C4-2B (cell line): ENCODE measurements around the gene USH2A.

ENCODE experiments used
- H3K27ac ChIP-seq: fragments of 450-650 bp; 2 replicates; pipeline ENCODE4 v1.5.1; 2017
- CTCF ChIP-seq: fragments of 450-650 bp; conservative IDR thresholded peaks from 2 replicates; pipeline ENCODE4 v1.5.1; 2017; ENCODE audit warnings: mild to moderate bottlenecking
- ZFX ChIP-seq: fragments of 450-650 bp; IDR thresholded peaks from 2 replicates; pipeline ENCODE4 v1.6.1; 2017

USH2A gene

GRCh38 chr1:216458812-216459211 is 35.6 kb upstream of the USH2A start:
- no peak for TF ChIP-seq ZFX
- no peak overlapping the region for H3K27ac ChIP-seq

DNA sequence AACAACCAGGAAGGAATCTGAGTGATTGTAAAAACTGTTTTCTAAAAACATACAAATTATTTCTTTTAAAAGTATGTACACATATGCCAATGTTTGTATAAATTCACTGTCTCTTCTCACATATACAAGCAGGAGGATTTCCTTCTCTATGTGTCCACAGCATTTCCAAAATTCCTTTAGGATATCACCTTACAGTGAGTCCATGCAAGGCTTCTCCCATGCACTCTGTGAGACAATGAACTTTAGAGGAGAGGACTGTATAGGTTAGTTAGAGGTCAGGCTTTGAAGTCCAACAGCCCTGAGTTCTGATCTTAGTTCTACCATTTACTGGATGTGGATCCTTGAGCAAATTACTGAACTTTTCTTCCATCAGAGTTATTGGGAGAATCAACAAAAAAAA is 34.1 kb upstream of the USH2A start:
- TF ChIP-seq CTCF, result no peak
- TF ChIP-seq ZFX, result no peak
- no peak overlapping the region for H3K27ac ChIP-seq

DNA sequence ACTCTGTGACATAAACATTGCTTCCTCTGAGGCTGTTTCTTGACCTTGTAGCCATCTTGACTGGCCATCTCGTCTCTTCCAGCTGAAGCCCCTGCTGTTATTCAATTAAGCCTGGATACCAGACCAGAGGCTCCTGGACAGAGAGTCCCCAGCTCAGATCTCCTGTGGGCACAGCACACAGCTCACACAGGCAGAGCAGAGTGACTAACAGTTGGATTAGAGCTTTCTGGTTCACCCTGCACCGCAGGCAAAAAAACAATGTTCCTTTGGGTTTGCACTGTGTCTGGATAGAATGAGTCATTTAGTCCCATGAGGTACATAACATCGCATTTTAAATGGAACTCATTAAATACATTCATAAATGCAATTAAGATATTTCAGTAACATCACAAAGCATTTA is 33.4 kb upstream of the USH2A start:
- no peak overlapping the region for H3K27ac ChIP-seq
- TF ChIP-seq CTCF (no peak), ZFX (no peak)

DNA sequence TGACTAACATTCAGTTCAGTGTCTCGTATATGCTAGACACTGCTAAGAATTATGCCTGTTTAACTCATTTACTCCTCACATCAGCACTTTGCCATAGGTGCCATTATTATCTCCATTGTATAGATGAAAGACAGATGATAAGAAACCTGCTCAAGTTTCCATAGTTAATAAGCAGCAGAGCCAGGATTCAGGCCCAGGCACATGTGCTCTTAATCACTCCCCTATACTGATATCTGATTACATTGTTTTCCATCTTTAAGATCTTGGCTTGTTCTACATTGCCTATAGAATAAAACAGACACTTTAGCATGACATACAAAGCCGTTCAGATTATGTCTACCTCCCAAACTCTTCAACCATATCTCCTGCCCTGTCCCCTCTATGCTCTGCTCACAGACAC is 30.5 kb upstream of the USH2A start:
- no peak for TF ChIP-seq CTCF
- TF ChIP-seq ZFX, result no peak
- no peak overlapping the region for H3K27ac ChIP-seq

DNA sequence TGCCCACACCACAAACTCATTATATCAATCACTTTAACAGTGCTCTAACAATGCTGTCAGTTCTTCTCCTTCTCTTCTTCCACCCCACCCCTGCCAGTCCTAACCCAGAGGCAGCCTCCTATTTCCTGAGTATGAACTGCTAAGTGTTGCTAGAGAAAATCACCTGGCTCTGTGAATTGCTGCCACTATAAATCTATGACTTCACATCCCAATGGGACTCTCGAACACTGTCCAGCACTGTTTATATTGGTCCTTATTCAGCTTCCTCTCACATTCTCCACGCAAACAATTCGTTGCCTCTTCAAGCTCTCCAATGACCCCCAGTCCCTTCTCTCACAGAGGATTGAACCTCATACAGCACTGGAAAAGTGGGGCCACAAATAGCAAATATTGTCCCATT is 27.0 kb upstream of the USH2A start:
- H3K27ac ChIP-seq, result no peak overlapping the region
- TF ChIP-seq CTCF, result no peak
- TF ChIP-seq ZFX, result no peak

- TF ChIP-seq ZFX (no peak), CTCF (no peak)
Observed at GRCh38 chr1:216448011-216448510, 24.8 kb upstream of the USH2A start.

DNA sequence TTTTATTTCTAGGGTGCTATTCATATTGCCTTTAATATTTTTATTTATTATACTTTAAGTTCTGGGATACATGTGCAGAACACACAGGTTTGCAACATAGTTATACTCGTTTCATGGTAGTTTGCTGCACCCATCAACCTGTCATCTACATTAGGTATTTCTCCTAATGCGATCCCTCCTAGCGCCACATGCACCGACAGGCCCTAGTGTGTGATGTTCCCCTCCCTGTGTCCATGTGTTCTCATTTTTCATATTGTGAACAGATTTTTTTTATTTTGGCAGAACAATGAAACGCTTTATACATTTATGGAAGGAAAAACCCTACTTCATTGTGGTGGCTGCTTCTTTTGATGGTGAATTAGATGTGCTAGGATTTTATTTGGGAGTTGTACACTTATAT is 14.4 kb upstream of the USH2A start:
- TF ChIP-seq CTCF (no peak), ZFX (no peak)
- H3K27ac ChIP-seq, result no peak overlapping the region

More at GRCh38 chr1:216448011-216448510, 24.8 kb upstream of the USH2A start:
- no peak overlapping the region for H3K27ac ChIP-seq

GRCh38 chr1:216434232-216434631 is 11.0 kb upstream of the USH2A start:
- TF ChIP-seq CTCF, result no peak
- no peak for TF ChIP-seq ZFX
- H3K27ac ChIP-seq, result no peak overlapping the region
